ENCODE results near the gene TRIM31. TPM values are rescaled to one million over a fixed set of nuclear protein-coding genes. Genes with fewer than 3 reads are reported as not detected.

The TRIM31 gene
- total and polyA plus RNA-seq, 10 of the 15 experiments (the other 5 are each of a cell fraction or from before 2014, with no cell fraction given), result 0.09 to 20.5 (median 0.31) TPM; not detected in 3

DNA sequence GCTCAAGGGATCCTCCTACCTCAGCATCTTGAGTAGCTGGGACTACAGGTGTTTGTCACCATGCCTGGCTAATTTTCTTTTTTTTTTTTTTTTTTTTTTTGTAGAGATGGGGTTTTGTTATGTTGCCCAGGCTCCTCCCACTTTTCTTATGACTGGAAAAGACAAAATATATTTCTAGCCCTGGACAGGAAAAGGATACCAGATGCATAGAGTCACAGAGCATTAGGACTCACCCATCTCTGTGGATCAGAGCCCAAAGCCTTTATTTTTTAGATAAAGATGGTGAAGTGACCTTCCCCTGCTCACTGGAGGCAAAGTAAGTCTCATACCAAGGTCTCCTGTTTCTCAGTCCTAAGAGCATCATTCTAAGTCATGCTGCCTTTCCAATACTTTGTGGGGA lies 44.7 kb upstream of the TRIM31 start:
- no peak overlapping the region for H3K9ac ChIP-seq (ENCODE audit: control insufficient read depth, insufficient read depth, low read length)
- SMC1A ChIA-PET (ENCODE audit: uncharacterized antibody, unreplicated experiment), result interaction anchor here (0.8 kb wide), 1 partner anchor 25 kb away, joined by 3 read pairs; no protein-coding TSS in a partner anchor
- no peak for DNase-seq (ENCODE audit: low read depth, low spot score)
- H4K20me1 ChIP-seq (ENCODE audit: control insufficient read depth, insufficient read depth), result no peaks in the 10 kb centered on the region
- no peak for FAIRE-seq
- CTCF ChIA-PET, result interaction anchor here (1.0 kb wide), 1 partner anchor 54 kb away, joined by 3 read pairs; no protein-coding TSS in a partner anchor
- no peak for TF ChIP-seq SMAD5 (IDR thresholded peaks at IDR 0.05; ENCODE audit: low read depth)
- TF ChIP-seq TCF7 (IDR thresholded peaks at IDR 0.05; ENCODE audit: borderline replicate concordance), result no peak
- no peak for TF ChIP-seq POLR2AphosphoS2 (IDR thresholded peaks at IDR 0.05; ENCODE audit: low read depth, low read length)
- no peak for TF ChIP-seq NFYA (IDR thresholded peaks at IDR 0.05; ENCODE audit: borderline replicate concordance, low read depth, low read length)
- H2AFZ ChIP-seq (ENCODE audit: control insufficient read depth, low read depth, low read length), result no peak overlapping the region
- no peaks in the 10 kb centered on the region for H3K9me3 ChIP-seq (replicated peaks; ENCODE audit: control insufficient read depth, insufficient read depth, low read length)
- H3K4me3 ChIP-seq, result no peak overlapping the region
- H3K36me3 ChIP-seq (ENCODE audit: control insufficient read depth in 2 of 2, insufficient read depth in 2 of 2, low read length in 1 of 2), result no peaks in the 10 kb centered on the region
- peaks cover 4% of the 10 kb centered on the region; the same call in 1 of the 2 replicates for H3K4me1 ChIP-seq (ENCODE audit: control insufficient read depth, insufficient read depth, low read length)
- no peak overlapping the region for H3K27ac ChIP-seq (ENCODE audit: control insufficient read depth, insufficient read depth)
- in situ Hi-C loops (cut with MboI), result no loop called here
- no peak overlapping the region for H3K4me2 ChIP-seq (ENCODE audit: control insufficient read depth, insufficient read depth)
- no TSS peak for BruUV-seq (replicated peaks)
- no peak for ATAC-seq
- intact Hi-C loops (cut with micrococcal nuclease; ENCODE audit: unreplicated experiment), result no loop called here
- POLR2A ChIA-PET, result no interaction called here
- RAD21 ChIA-PET (ENCODE audit: unreplicated experiment), result no interaction called here
- H3K79me2 ChIP-seq (ENCODE audit: control insufficient read depth, insufficient read depth, low read length), result no peaks in the 10 kb centered on the region
- H3K27me3 ChIP-seq (replicated peaks in 1 of 2; ENCODE audit: control insufficient read depth in 2 of 2, insufficient read depth in 2 of 2, low read length in 1 of 2), result peaks cover 2% of the 10 kb centered on the region in 2 experiments; a peak in 3 of 4 replicates

- in situ Hi-C loops (cut with MboI), result no loop called here
- peaks cover 2% of the 10 kb centered on the region in 2 experiments; a peak in 3 of 4 replicates for H3K27me3 ChIP-seq (replicated peaks in 1 of 2; ENCODE audit: control insufficient read depth in 2 of 2, insufficient read depth in 2 of 2, low read length in 1 of 2)
- H3K79me2 ChIP-seq (ENCODE audit: control insufficient read depth, insufficient read depth, low read length), result no peaks in the 10 kb centered on the region
- no peak for ATAC-seq
- DNase-seq (ENCODE audit: low read depth, low spot score), result no peak
- ChIA-PET SMC1A (ENCODE audit: uncharacterized antibody, unreplicated experiment) (interaction anchor here (0.8 kb wide), 1 partner anchor 24 kb away, joined by 3 read pairs; no protein-coding TSS in a partner anchor), POLR2A (no interaction called here), CTCF (interaction anchor here (1.0 kb wide), 1 partner anchor 54 kb away, joined by 3 read pairs; no protein-coding TSS in a partner anchor), RAD21 (ENCODE audit: unreplicated experiment) (interaction anchor here (0.6 kb wide), 1 partner anchor 68 kb away, joined by 3 read pairs; no protein-coding TSS in a partner anchor)
- H3K4me2 ChIP-seq (ENCODE audit: control insufficient read depth, insufficient read depth), result no peak overlapping the region
- WGBS (ENCODE audit: insufficient coverage, insufficient replicate concordance, low lambda C conversion rate, missing lambda C conversion rate), result 46% methylated on average over 9 of the region's 9 CpGs
- FAIRE-seq, result no peak
- intact Hi-C loops (cut with micrococcal nuclease; ENCODE audit: unreplicated experiment), result no loop called here
- no peak overlapping the region for H3K9ac ChIP-seq (ENCODE audit: control insufficient read depth, insufficient read depth, low read length)
- no peaks in the 10 kb centered on the region for H3K36me3 ChIP-seq (ENCODE audit: control insufficient read depth in 2 of 2, insufficient read depth in 2 of 2, low read length in 1 of 2)
- BruUV-seq (replicated peaks), result no TSS peak
- H2AFZ ChIP-seq (ENCODE audit: control insufficient read depth, low read depth, low read length), result no peak overlapping the region
- TF ChIP-seq IRF3 (IDR thresholded peaks at IDR 0.05) (no peak), ETV6 (conservative IDR thresholded peaks at IDR 0.05 in 1 of 2, IDR thresholded peaks at IDR 0.05 in 1 of 2; ENCODE audit: borderline replicate concordance in 1 of 2, low read depth in 1 of 2) (no peak), IRF4 (IDR thresholded peaks at IDR 0.05; ENCODE audit: low read depth, low read length) (no peak), ESRRA (IDR thresholded peaks at IDR 0.05; ENCODE audit: low read length) (no peak), IKZF1 (conservative IDR thresholded peaks at IDR 0.05) (no peak), KAT2A (conservative IDR thresholded peaks at IDR 0.05; ENCODE audit: control insufficient read depth, low read depth, low read length) (no peak)
- TF ChIP-seq, protein P1, sequence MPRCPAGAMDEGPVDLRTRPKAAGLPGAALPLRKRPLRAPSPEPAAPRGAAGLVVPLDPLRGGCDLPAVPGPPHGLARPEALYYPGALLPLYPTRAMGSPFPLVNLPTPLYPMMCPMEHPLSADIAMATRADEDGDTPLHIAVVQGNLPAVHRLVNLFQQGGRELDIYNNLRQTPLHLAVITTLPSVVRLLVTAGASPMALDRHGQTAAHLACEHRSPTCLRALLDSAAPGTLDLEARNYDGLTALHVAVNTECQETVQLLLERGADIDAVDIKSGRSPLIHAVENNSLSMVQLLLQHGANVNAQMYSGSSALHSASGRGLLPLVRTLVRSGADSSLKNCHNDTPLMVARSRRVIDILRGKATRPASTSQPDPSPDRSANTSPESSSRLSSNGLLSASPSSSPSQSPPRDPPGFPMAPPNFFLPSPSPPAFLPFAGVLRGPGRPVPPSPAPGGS (IDR thresholded peaks at IDR 0.05; ENCODE audit: borderline replicate concordance, insufficient read depth, low read depth, low read length, poor library complexity, severe bottlenecking), result no peak
- no peaks in the 10 kb centered on the region for H4K20me1 ChIP-seq (ENCODE audit: control insufficient read depth, insufficient read depth)
- H3K27ac ChIP-seq (ENCODE audit: control insufficient read depth, insufficient read depth), result no peak overlapping the region
- H3K9me3 ChIP-seq (replicated peaks; ENCODE audit: control insufficient read depth, insufficient read depth, low read length), result no peaks in the 10 kb centered on the region
- H3K4me1 ChIP-seq (ENCODE audit: control insufficient read depth, insufficient read depth, low read length), result peaks cover 4% of the 10 kb centered on the region; the same call in 1 of the 2 replicates
- H3K4me3 ChIP-seq, result no peak overlapping the region
These were observed 43.9 kb upstream of the TRIM31 start for GRCh38 chr6:30156774-30157173.

Data from GM12878 (cell line).